Measurements from ENCODE around the gene BRK1.
A peak's percentile ranks its signal among the peaks of the same experiment; 100 is the strongest.
"Not testable (repeated sequence)": the region's sequence is repeated elsewhere in the genome, so short reads cannot be mapped to it uniquely, and the experiment has no call there.

Gene BRK1

DNA sequence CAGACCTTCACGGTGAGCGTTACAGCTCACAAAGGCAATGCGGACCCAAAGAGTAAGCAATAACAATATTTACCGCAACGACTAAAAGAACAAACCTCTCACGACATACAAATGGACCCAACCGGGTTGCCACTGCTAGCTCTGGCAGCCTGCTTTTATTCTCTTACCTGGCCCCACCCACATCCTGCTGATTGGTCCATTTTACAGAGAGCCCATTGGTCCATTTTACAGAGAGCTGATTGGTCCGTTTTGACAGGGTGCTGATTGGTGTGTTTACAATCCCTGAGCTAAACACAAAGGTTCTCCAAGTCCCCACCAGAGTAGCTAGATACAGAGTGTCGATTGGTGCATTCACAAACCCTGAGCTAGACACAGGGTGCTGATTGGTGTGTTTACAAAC lies 20.4 kb downstream of the BRK1 start:
- not testable (repeated sequence) for H3K27ac ChIP-seq (ENCODE audit: low read depth, low read length); H3K27me3 ChIP-seq (ENCODE audit: insufficient read depth, low read length, poor library complexity); H2BK5ac ChIP-seq (ENCODE audit: low read length); H2BK15ac ChIP-seq (replicated peaks; ENCODE audit: low read depth); H3K4me1 ChIP-seq (ENCODE audit: control insufficient read depth, low read depth, low read length); H3K4ac ChIP-seq (ENCODE audit: low read depth, low read length); H3K36me3 ChIP-seq (ENCODE audit: control insufficient read depth, insufficient read depth, low read length); H3K4me2 ChIP-seq (ENCODE audit: low read length); H3K79me2 ChIP-seq (ENCODE audit: control insufficient read depth, insufficient read depth, low read length); H3K79me1 ChIP-seq (ENCODE audit: low read length); H2BK120ac ChIP-seq (ENCODE audit: low read depth, low read length); H3K4me3 ChIP-seq (ENCODE audit: low read length); H4K5ac ChIP-seq (ENCODE audit: low read length); H2AK5ac ChIP-seq (ENCODE audit: low read length); DNase-seq; H3K9ac ChIP-seq (ENCODE audit: low read length); H3K23ac ChIP-seq (ENCODE audit: low read length); H3K18ac ChIP-seq (ENCODE audit: low read length); H3K56ac ChIP-seq (ENCODE audit: low read length); H4K8ac ChIP-seq (ENCODE audit: low read depth, low read length)
- no CpG with 5 or more reads among the region's 9 CpGs for WGBS (ENCODE audit: extremely low coverage, insufficient coverage, low lambda C conversion rate)

DNA sequence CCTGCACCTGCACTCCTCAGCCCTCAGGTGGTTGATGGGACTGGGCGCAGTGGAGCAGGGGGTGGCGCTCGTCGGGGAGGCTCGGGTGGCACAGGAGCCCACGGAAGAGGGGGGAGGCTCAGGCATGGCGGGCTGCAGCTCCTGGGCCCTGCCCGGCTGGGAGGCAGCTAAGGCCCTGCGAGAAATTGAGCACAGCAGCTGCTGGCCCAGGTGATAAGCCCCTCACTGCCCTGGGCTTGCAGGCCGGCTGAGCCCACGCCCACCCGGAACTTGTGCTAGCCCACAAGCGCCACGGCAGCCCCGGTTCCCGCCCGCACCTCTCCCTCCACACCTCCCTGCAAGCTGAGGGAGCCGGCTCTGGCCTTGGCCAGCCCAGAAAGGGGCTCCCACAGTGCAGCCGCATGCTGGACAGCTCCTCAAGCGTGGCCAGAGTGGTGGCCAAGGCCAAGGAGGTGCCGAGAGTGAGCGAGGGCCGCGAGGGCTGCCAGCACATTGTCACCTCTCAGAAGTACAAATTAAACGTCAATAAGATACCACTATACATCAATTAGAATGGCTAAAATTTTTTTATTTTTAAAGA lies 21.0 kb downstream of the BRK1 start:
- H3K27me3 ChIP-seq (ENCODE audit: insufficient read depth, low read length, poor library complexity), result no peaks in the 10 kb centered on the region
- no peak overlapping the region for H3K27ac ChIP-seq (ENCODE audit: low read depth, low read length)
- no peak overlapping the region for H3K4me3 ChIP-seq (ENCODE audit: low read length)

DNA sequence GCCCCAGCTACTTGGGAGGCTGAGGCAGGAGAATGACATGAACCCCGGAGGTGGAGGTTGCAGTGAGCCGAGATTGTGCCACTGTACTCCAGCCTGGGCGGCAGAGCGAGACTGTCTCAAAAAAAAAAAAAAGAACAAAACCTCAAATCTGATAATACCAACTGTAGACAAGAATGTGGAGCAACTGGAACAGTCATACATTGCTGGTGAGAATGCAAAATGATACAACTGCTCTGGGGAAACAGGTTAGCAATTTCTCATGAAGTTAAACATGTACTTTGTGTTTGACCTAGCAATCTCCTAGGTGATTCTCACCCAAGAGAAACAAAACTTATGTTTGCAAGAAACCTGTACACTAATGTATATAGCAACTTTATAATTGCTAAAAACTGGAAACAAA lies 21.7 kb downstream of the BRK1 start:
- Histone ChIP-seq H3K9ac (ENCODE audit: low read length) (no peak overlapping the region), H3K4me1 (ENCODE audit: control insufficient read depth, low read depth, low read length) (no peaks in the 10 kb centered on the region), H3K79me2 (ENCODE audit: control insufficient read depth, insufficient read depth, low read length) (no peaks in the 10 kb centered on the region), H3K23ac (ENCODE audit: low read length) (no peak overlapping the region), H4K5ac (ENCODE audit: low read length) (no peak overlapping the region), H3K27ac (ENCODE audit: low read depth, low read length) (no peak overlapping the region), H3K36me3 (ENCODE audit: control insufficient read depth, insufficient read depth, low read length) (no peaks in the 10 kb centered on the region), H3K79me1 (ENCODE audit: low read length) (no peaks in the 10 kb centered on the region), H3K56ac (ENCODE audit: low read length) (no peak overlapping the region), H3K4ac (ENCODE audit: low read depth, low read length) (no peak overlapping the region), H4K8ac (ENCODE audit: low read depth, low read length) (no peak overlapping the region), H2BK5ac (ENCODE audit: low read length) (no peak overlapping the region), H2AK5ac (ENCODE audit: low read length) (no peak overlapping the region), H3K4me3 (ENCODE audit: low read length) (no peak overlapping the region), H3K18ac (ENCODE audit: low read length) (no peak overlapping the region), H2BK15ac (replicated peaks; ENCODE audit: low read depth) (no peak overlapping the region), H3K27me3 (ENCODE audit: insufficient read depth, low read length, poor library complexity) (no peaks in the 10 kb centered on the region), H3K4me2 (ENCODE audit: low read length) (no peak overlapping the region), H2BK120ac (ENCODE audit: low read depth, low read length) (no peak overlapping the region)
- no peak for DNase-seq
- WGBS (ENCODE audit: extremely low coverage, insufficient coverage, low lambda C conversion rate), result no CpG with 5 or more reads among the region's 4 CpGs

More for the DNA sequence above, 21.0 kb downstream of the BRK1 start:
- Histone ChIP-seq H3K23ac (ENCODE audit: low read length) (no peak overlapping the region), H2AK5ac (ENCODE audit: low read length) (no peak overlapping the region), H3K4ac (ENCODE audit: low read depth, low read length) (no peak overlapping the region), H3K4me2 (ENCODE audit: low read length) (no peak overlapping the region), H3K36me3 (ENCODE audit: control insufficient read depth, insufficient read depth, low read length) (no peaks in the 10 kb centered on the region), H4K5ac (ENCODE audit: low read length) (no peak overlapping the region), H3K79me1 (ENCODE audit: low read length) (no peaks in the 10 kb centered on the region), H3K4me1 (ENCODE audit: control insufficient read depth, low read depth, low read length) (no peaks in the 10 kb centered on the region), H3K18ac (ENCODE audit: low read length) (no peak overlapping the region), H2BK120ac (ENCODE audit: low read depth, low read length) (no peak overlapping the region), H3K79me2 (ENCODE audit: control insufficient read depth, insufficient read depth, low read length) (no peaks in the 10 kb centered on the region), H3K56ac (ENCODE audit: low read length) (no peak overlapping the region), H4K8ac (ENCODE audit: low read depth, low read length) (no peak overlapping the region), H3K9ac (ENCODE audit: low read length) (no peak overlapping the region), H2BK5ac (ENCODE audit: low read length) (no peak overlapping the region), H2BK15ac (replicated peaks; ENCODE audit: low read depth) (no peak overlapping the region)
- no CpG with 5 or more reads among the region's 25 CpGs for WGBS (ENCODE audit: extremely low coverage, insufficient coverage, low lambda C conversion rate)
- no peak for DNase-seq

DNA sequence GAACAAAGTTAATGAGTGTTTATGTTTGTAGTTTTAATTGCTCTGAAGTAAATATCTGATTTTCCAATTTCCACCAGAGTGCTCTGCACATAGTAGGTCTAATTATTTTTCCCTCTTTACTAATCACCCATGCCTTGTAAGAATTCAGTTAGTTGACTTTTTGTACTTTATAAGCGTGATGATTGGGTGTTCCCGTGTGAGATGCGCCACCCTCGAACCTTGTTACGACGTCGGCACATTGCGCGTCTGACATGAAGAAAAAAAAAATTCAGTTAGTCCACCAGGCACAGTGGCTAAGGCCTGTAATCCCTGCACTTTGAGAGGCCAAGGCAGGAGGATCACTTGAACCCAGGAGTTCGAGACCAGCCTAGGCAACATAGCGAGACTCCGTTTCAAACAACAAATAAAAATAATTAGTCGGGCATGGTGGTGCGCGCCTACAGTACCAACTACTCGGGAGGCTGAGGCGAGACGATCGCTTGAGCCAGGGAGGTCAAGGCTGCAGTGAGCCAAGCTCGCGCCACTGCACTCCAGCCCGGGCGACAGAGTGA lies 25.6 kb downstream of the BRK1 start:
- Histone ChIP-seq H2AK5ac (ENCODE audit: low read length) (no peak overlapping the region), H3K18ac (ENCODE audit: low read length) (no peak overlapping the region), H3K4me2 (ENCODE audit: low read length) (no peak overlapping the region), H2BK5ac (ENCODE audit: low read length) (no peak overlapping the region), H3K56ac (ENCODE audit: low read length) (peak overlapping the region; percentile 44), H3K27ac (ENCODE audit: low read depth, low read length) (no peak overlapping the region), H3K79me1 (ENCODE audit: low read length) (peaks cover 7% of the 10 kb centered on the region), H3K23ac (ENCODE audit: low read length) (no peak overlapping the region), H4K8ac (ENCODE audit: low read depth, low read length) (no peak overlapping the region), H2BK15ac (replicated peaks; ENCODE audit: low read depth) (no peak overlapping the region), H3K4me1 (ENCODE audit: control insufficient read depth, low read depth, low read length) (peaks cover 3% of the 10 kb centered on the region), H3K27me3 (ENCODE audit: insufficient read depth, low read length, poor library complexity) (no peaks in the 10 kb centered on the region), H3K36me3 (ENCODE audit: control insufficient read depth, insufficient read depth, low read length) (no peaks in the 10 kb centered on the region), H4K5ac (ENCODE audit: low read length) (peak overlapping the region; percentile 60), H3K9ac (ENCODE audit: low read length) (no peak overlapping the region), H3K79me2 (ENCODE audit: control insufficient read depth, insufficient read depth, low read length) (peaks cover 24% of the 10 kb centered on the region), H3K4me3 (ENCODE audit: low read length) (no peak overlapping the region), H3K4ac (ENCODE audit: low read depth, low read length) (no peak overlapping the region), H2BK120ac (ENCODE audit: low read depth, low read length) (no peak overlapping the region)
- no peak for DNase-seq
- no CpG with 5 or more reads among the region's 23 CpGs for WGBS (ENCODE audit: extremely low coverage, insufficient coverage, low lambda C conversion rate)

DNA sequence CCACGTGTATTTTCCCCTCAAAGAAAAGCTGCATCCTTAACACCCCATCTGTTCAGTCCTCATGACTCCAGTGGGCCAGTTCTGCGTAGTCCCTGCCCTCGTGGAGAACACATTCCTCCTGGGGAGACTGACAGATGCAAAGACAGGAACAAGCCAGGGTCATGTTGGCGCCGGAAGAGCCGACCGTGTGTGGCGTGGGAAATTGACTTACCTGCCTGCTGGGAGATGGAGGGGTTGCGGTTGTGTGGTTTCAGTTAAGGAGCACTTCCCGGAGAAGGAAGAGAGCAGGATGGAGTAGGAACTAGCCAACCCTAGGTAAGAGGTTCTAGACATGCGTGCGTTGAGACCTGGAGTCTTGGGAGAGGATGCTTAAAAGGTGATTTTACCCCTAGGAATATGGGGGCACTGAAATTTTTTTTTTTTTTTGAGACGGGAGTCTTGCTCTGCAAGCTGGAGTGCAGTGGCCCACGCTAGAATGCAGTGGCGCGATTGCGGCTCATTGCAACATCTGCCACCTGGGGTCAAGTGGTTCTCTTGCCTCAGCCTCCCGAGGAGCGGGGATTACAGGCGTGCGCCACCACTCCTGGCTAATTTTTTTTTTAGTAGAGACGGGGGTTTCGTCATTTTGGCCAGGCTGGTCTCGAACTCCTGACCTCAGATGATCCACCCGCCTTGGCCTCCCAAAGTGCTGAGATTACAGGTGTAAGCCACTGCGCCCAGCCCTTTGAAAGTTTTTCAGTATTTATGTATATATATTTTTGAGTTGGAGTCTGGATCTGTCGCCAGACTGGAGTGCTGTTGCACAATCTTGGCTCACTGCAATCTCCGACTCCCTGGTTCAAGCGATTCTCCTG lies 27.5 kb downstream of the BRK1 start:
- Histone ChIP-seq H3K36me3 (ENCODE audit: control insufficient read depth, insufficient read depth, low read length) (no peaks in the 10 kb centered on the region), H2BK5ac (ENCODE audit: low read length) (no peak overlapping the region), H3K4me3 (ENCODE audit: low read length) (peak overlapping the region; percentile 21), H2BK120ac (ENCODE audit: low read depth, low read length) (no peak overlapping the region), H4K5ac (ENCODE audit: low read length) (no peak overlapping the region), H3K4me2 (ENCODE audit: low read length) (peak overlapping the region; percentile 61), H2BK15ac (replicated peaks; ENCODE audit: low read depth) (no peak overlapping the region), H3K4me1 (ENCODE audit: control insufficient read depth, low read depth, low read length) (peaks cover 3% of the 10 kb centered on the region), H3K79me1 (ENCODE audit: low read length) (peaks cover 11% of the 10 kb centered on the region), H3K56ac (ENCODE audit: low read length) (peak overlapping the region; percentile 65), H4K8ac (ENCODE audit: low read depth, low read length) (no peak overlapping the region), H2AK5ac (ENCODE audit: low read length) (no peak overlapping the region), H3K18ac (ENCODE audit: low read length) (no peak overlapping the region), H3K23ac (ENCODE audit: low read length) (no peak overlapping the region), H3K27me3 (ENCODE audit: insufficient read depth, low read length, poor library complexity) (no peaks in the 10 kb centered on the region), H3K9ac (ENCODE audit: low read length) (peak overlapping the region; percentile 52), H3K4ac (ENCODE audit: low read depth, low read length) (no peak overlapping the region), H3K79me2 (ENCODE audit: control insufficient read depth, insufficient read depth, low read length) (peaks cover 27% of the 10 kb centered on the region), H3K27ac (ENCODE audit: low read depth, low read length) (no peak overlapping the region)
- WGBS (ENCODE audit: extremely low coverage, insufficient coverage, low lambda C conversion rate), result no CpG with 5 or more reads among the region's 29 CpGs
- DNase-seq, result peak; percentile 30
